Activated CD8-positive, alpha-beta memory T cell treated with anti-CD3 and anti-CD28 coated beads, Interleukin-2, amount 10 ng/mL, durations not matched to agents 7 days and 5 days (primary cell): Measurements from ENCODE around the gene RALY. TPM values are rescaled to one million over a fixed set of nuclear protein-coding genes. Genes with fewer than 3 reads are reported as not detected.

Source experiments
- ATAC-seq: fragments of 150-1000 bp; cut with Tn5 transposase; one replicate; pipeline ENCODE4 v1.10.0; 2021; ENCODE audit warnings: moderate library complexity
- CTCF ChIA-PET: fragments of 350-600 bp; sonication (Branson Sonifier 250); formaldehyde crosslinking; loops from one replicate; lab custom pipeline; 2021; ENCODE audit warnings: antibody characterized with exemption; lab: Charles Lee
- DNase-seq: peaks from one replicate; pipeline ENCODE4 v3.0.0-alpha.2; 2020
- H3K27ac Mint-ChIP-seq: one replicate; pipeline ENCODE4 v1.8.0; 2021; ENCODE audit warnings: mild to moderate bottlenecking, mixed read lengths
- H3K27me3 Mint-ChIP-seq: one replicate; pipeline ENCODE4 v1.8.0; 2021; ENCODE audit warnings: mixed read lengths
- H3K36me3 Mint-ChIP-seq: one replicate; pipeline ENCODE4 v1.8.0; 2021; ENCODE audit warnings: mild to moderate bottlenecking, mixed read lengths
- H3K4me1 Mint-ChIP-seq: one replicate; pipeline ENCODE4 v1.8.0; 2021; ENCODE audit warnings: mixed read lengths
- H3K4me3 Mint-ChIP-seq: one replicate; pipeline ENCODE4 v1.8.0; 2021; ENCODE audit warnings: mild to moderate bottlenecking, moderate library complexity, mixed read lengths
- H3K9me3 Mint-ChIP-seq: one replicate; pipeline ENCODE4 v1.8.0; 2022; ENCODE audit warnings: low read depth, mixed read lengths
- total RNA-seq, 2 experiments: library from RNA; stranded (reverse); gene quantifications; one replicate each; pipeline ENCODE4 v1.2.3, GENCODE V29; 2021

Gene RALY
- total RNA-seq, 2 experiments from 2014 or later, result 177 to 221 TPM

- CTCF ChIA-PET, result no interaction called here
- H3K4me3 Mint-ChIP-seq, result no peak overlapping the region
- no peak overlapping the region for H3K27ac Mint-ChIP-seq
- no peak for DNase-seq
- no peaks in the 10 kb centered on the region for H3K27me3 Mint-ChIP-seq
- H3K36me3 Mint-ChIP-seq, result peaks cover 1% of the 10 kb centered on the region
- H3K4me1 Mint-ChIP-seq, result peaks cover 9% of the 10 kb centered on the region
- H3K9me3 Mint-ChIP-seq, result no peaks in the 10 kb centered on the region
- ATAC-seq, result no peak
Measured at GRCh38 chr20:34049389-34049788, 55.7 kb downstream of the RALY start.

- no peak overlapping the region for H3K4me3 Mint-ChIP-seq
- peaks cover 13% of the 10 kb centered on the region for H3K4me1 Mint-ChIP-seq
- DNase-seq, result no peak
- no peaks in the 10 kb centered on the region for H3K27me3 Mint-ChIP-seq
- ATAC-seq, result no peak
- no peak overlapping the region for H3K27ac Mint-ChIP-seq
- H3K36me3 Mint-ChIP-seq, result peaks cover 1% of the 10 kb centered on the region
- H3K9me3 Mint-ChIP-seq, result no peaks in the 10 kb centered on the region
- CTCF ChIA-PET, result interaction anchor here (1.3 kb wide), 1 partner anchor 11 kb away, joined by 3 read pairs; no protein-coding TSS in a partner anchor
Measured at GRCh38 chr20:34049897-34050695, 56.4 kb downstream of the RALY start.

- Mint-ChIP-seq H3K27ac (peak overlapping the region; percentile 52), H3K4me3 (no peak overlapping the region), H3K27me3 (no peaks in the 10 kb centered on the region), H3K9me3 (no peaks in the 10 kb centered on the region), H3K4me1 (peaks cover 14% of the 10 kb centered on the region), H3K36me3 (no peaks in the 10 kb centered on the region)
- ATAC-seq (no peak), DNase-seq (no peak)
- CTCF ChIA-PET, result interaction anchor here (0.8 kb wide), 1 partner anchor 535 kb away, joined by 3 read pairs; no protein-coding TSS in a partner anchor
Measured at GRCh38 chr20:34052414-34052813, 58.7 kb downstream of the RALY start.

- Mint-ChIP-seq H3K9me3 (no peaks in the 10 kb centered on the region), H3K36me3 (no peaks in the 10 kb centered on the region), H3K27me3 (no peaks in the 10 kb centered on the region), H3K27ac (no peak overlapping the region), H3K4me1 (peaks cover 25% of the 10 kb centered on the region), H3K4me3 (no peak overlapping the region)
- ATAC-seq (no peak), DNase-seq (no peak)
- CTCF ChIA-PET, result no interaction called here
Measured at GRCh38 chr20:34055290-34055689, 61.6 kb downstream of the RALY start.

- no peaks in the 10 kb centered on the region for H3K9me3 Mint-ChIP-seq
- DNase-seq (no peak), ATAC-seq (peak; percentile 76)
- no peak overlapping the region for H3K27ac Mint-ChIP-seq
- CTCF ChIA-PET, result interaction anchor here (0.6 to 2.4 kb wide), 2 partner anchors 11 to 90 kb away, joined by 3 to 10 read pairs; no protein-coding TSS in a partner anchor
- H3K36me3 Mint-ChIP-seq, result no peaks in the 10 kb centered on the region
- peaks cover 41% of the 10 kb centered on the region for H3K4me1 Mint-ChIP-seq
- H3K4me3 Mint-ChIP-seq, result no peak overlapping the region
- H3K27me3 Mint-ChIP-seq, result no peaks in the 10 kb centered on the region
Measured at GRCh38 chr20:34058831-34059230, 65.1 kb downstream of the RALY start.

- DNase-seq (no peak), ATAC-seq (no peak)
- Mint-ChIP-seq H3K36me3 (no peaks in the 10 kb centered on the region), H3K4me1 (peaks cover 29% of the 10 kb centered on the region), H3K27me3 (no peaks in the 10 kb centered on the region), H3K27ac (no peak overlapping the region), H3K9me3 (no peaks in the 10 kb centered on the region), H3K4me3 (no peak overlapping the region)
- CTCF ChIA-PET, result interaction anchor here (2.4 kb wide), 1 partner anchor 8 kb away, joined by 10 read pairs; no protein-coding TSS in a partner anchor
Measured at GRCh38 chr20:34060970-34061369, 67.3 kb downstream of the RALY start.

- ATAC-seq (no peak), DNase-seq (no peak)
- Mint-ChIP-seq H3K27me3 (no peaks in the 10 kb centered on the region), H3K36me3 (no peaks in the 10 kb centered on the region), H3K27ac (no peak overlapping the region), H3K4me3 (no peak overlapping the region), H3K9me3 (no peaks in the 10 kb centered on the region), H3K4me1 (peaks cover 29% of the 10 kb centered on the region)
- CTCF ChIA-PET, result no interaction called here
Measured at GRCh38 chr20:34061695-34062094, 68.0 kb downstream of the RALY start.

- Mint-ChIP-seq H3K4me1 (peaks cover 28% of the 10 kb centered on the region), H3K9me3 (no peaks in the 10 kb centered on the region)
Measured at GRCh38 chr20:34062570-34063482, 69.1 kb downstream of the RALY start.

GRCh38 chr20:34064286-34064685 lies 70.6 kb downstream of the RALY start:
- Mint-ChIP-seq H3K4me1 (peaks cover 30% of the 10 kb centered on the region), H3K36me3 (no peaks in the 10 kb centered on the region), H3K4me3 (no peak overlapping the region), H3K9me3 (no peaks in the 10 kb centered on the region), H3K27me3 (no peaks in the 10 kb centered on the region), H3K27ac (no peak overlapping the region)
- DNase-seq (no peak), ATAC-seq (no peak)
- CTCF ChIA-PET, result no interaction called here

More at GRCh38 chr20:34062570-34063482, 69.1 kb downstream of the RALY start:
- Mint-ChIP-seq H3K27ac (peak overlapping the region; percentile 11), H3K4me3 (no peak overlapping the region), H3K27me3 (no peaks in the 10 kb centered on the region), H3K36me3 (no peaks in the 10 kb centered on the region)
- DNase-seq (no peak), ATAC-seq (no peak)
- CTCF ChIA-PET, result interaction anchor here (1.2 kb wide), 1 partner anchor 148 kb away, joined by 4 read pairs; no protein-coding TSS in a partner anchor

- H3K4me3 Mint-ChIP-seq, result no peak overlapping the region
- CTCF ChIA-PET, result interaction anchor here (0.7 to 1.4 kb wide), 2 partner anchors 53 to 64 kb away, joined by 3 to 4 read pairs; no protein-coding TSS in a partner anchor
- H3K4me1 Mint-ChIP-seq, result peaks cover 35% of the 10 kb centered on the region
- no peaks in the 10 kb centered on the region for H3K27me3 Mint-ChIP-seq
- no peak for ATAC-seq
- no peak for DNase-seq
- no peaks in the 10 kb centered on the region for H3K36me3 Mint-ChIP-seq
- H3K27ac Mint-ChIP-seq, result no peak overlapping the region
- H3K9me3 Mint-ChIP-seq, result no peaks in the 10 kb centered on the region
Measured at GRCh38 chr20:34065260-34065659, 71.5 kb downstream of the RALY start.

- DNase-seq, result no peak
- no peak overlapping the region for H3K27ac Mint-ChIP-seq
- no peaks in the 10 kb centered on the region for H3K9me3 Mint-ChIP-seq
- no peak for ATAC-seq
- H3K36me3 Mint-ChIP-seq, result no peaks in the 10 kb centered on the region
- CTCF ChIA-PET, result no interaction called here
- no peak overlapping the region for H3K4me3 Mint-ChIP-seq
- H3K27me3 Mint-ChIP-seq, result no peaks in the 10 kb centered on the region
- peaks cover 29% of the 10 kb centered on the region for H3K4me1 Mint-ChIP-seq
Measured at GRCh38 chr20:34066476-34067090, 72.9 kb downstream of the RALY start.

- H3K27me3 Mint-ChIP-seq, result no peaks in the 10 kb centered on the region
- peak overlapping the region; percentile 31 for H3K27ac Mint-ChIP-seq
- ATAC-seq, result no peak
- peaks cover 21% of the 10 kb centered on the region for H3K4me1 Mint-ChIP-seq
- H3K36me3 Mint-ChIP-seq, result peaks cover 3% of the 10 kb centered on the region
- no peak for DNase-seq
- H3K9me3 Mint-ChIP-seq, result no peaks in the 10 kb centered on the region
- H3K4me3 Mint-ChIP-seq, result no peak overlapping the region
- CTCF ChIA-PET, result interaction anchor here (0.9 to 3.8 kb wide), 8 partner anchors 11 to 210 kb away, joined by 3 to 27 read pairs (median 6); no protein-coding TSS in a partner anchor
Measured at GRCh38 chr20:34068001-34068400, 74.3 kb downstream of the RALY start.
